ENCODE data around the gene CYP46A1. TPM values are rescaled to one million over a fixed set of nuclear protein-coding genes. Genes with fewer than 3 reads are reported as not detected.

Gene CYP46A1
- total RNA-seq, 1 donor from 2014 or later = 3.0 TPM

GRCh38 chr14:99721792-99722516 is 37.9 kb downstream of the CYP46A1 start:
- ATAC-seq (no peak), DNase-seq (no peak)
- intact Hi-C loops (cut with micrococcal nuclease) = no loop called here

- DNase-seq = no peak
- ATAC-seq = no peak
- intact Hi-C loops (cut with micrococcal nuclease) = no loop called here
Observed at GRCh38 chr14:99722741-99723140, 38.6 kb downstream of the CYP46A1 start.

- DNase-seq (no peak), ATAC-seq (no peak)
- intact Hi-C loops (cut with micrococcal nuclease) = no loop called here
Observed at GRCh38 chr14:99724196-99724891, 40.2 kb downstream of the CYP46A1 start.

- intact Hi-C loops (cut with micrococcal nuclease) = no loop called here
- no peak for ATAC-seq
- no peak for DNase-seq
Observed at GRCh38 chr14:99724939-99725773, 41.1 kb downstream of the CYP46A1 start.

- intact Hi-C loops (cut with micrococcal nuclease) = no loop called here
- ATAC-seq = no peak
- DNase-seq = no peak
Observed at GRCh38 chr14:99725774-99726537, 41.9 kb downstream of the CYP46A1 start.

GRCh38 chr14:99726538-99727095 is 42.5 kb downstream of the CYP46A1 start:
- DNase-seq (no peak), ATAC-seq (no peak)
- intact Hi-C loops (cut with micrococcal nuclease) = no loop called here

- intact Hi-C loops (cut with micrococcal nuclease) = no loop called here
- DNase-seq (no peak), ATAC-seq (no peak)
Observed at GRCh38 chr14:99727096-99727870, 43.2 kb downstream of the CYP46A1 start.

GRCh38 chr14:99728231-99728920 is 44.3 kb downstream of the CYP46A1 start:
- ATAC-seq (no peak), DNase-seq (no peak)
- intact Hi-C loops (cut with micrococcal nuclease) = no loop called here

- ATAC-seq = no peak
- intact Hi-C loops (cut with micrococcal nuclease) = no loop called here
- DNase-seq = no peak
Observed at GRCh38 chr14:99728981-99729451, 44.9 kb downstream of the CYP46A1 start.

- intact Hi-C loops (cut with micrococcal nuclease) = loop anchor here (5.0 kb wide), 1 partner anchor 152 kb away; no protein-coding TSS in a partner anchor
- ATAC-seq (peak; percentile 74), DNase-seq (peak; percentile 86)
Observed at GRCh38 chr14:99729991-99730875, 46.1 kb downstream of the CYP46A1 start.

GRCh38 chr14:99730876-99731546 is 46.9 kb downstream of the CYP46A1 start:
- ATAC-seq (no peak), DNase-seq (no peak)
- intact Hi-C loops (cut with micrococcal nuclease) = loop anchor here (5.0 kb wide), 1 partner anchor 151 kb away; no protein-coding TSS in a partner anchor

GRCh38 chr14:99731547-99732435 is 47.7 kb downstream of the CYP46A1 start:
- DNase-seq = no peak
- peak; percentile 38 for ATAC-seq
- intact Hi-C loops (cut with micrococcal nuclease) = loop anchor here (5.0 kb wide), 1 partner anchor 151 kb away; no protein-coding TSS in a partner anchor

GRCh38 chr14:99732436-99733210 is 48.5 kb downstream of the CYP46A1 start:
- ATAC-seq (no peak), DNase-seq (peak; percentile 34)
- intact Hi-C loops (cut with micrococcal nuclease) = loop anchor here (5.0 kb wide), 1 partner anchor 150 kb away; no protein-coding TSS in a partner anchor

GRCh38 chr14:99733211-99733539 is 49.1 kb downstream of the CYP46A1 start:
- intact Hi-C loops (cut with micrococcal nuclease) = loop anchor here (5.0 kb wide), 1 partner anchor 149 kb away; no protein-coding TSS in a partner anchor
- no peak for ATAC-seq
- peak; percentile 8 for DNase-seq

Measured in left ventricle myocardium superior (tissue), 1 donor.